K562 (cell line): Measurements from ENCODE around the gene RBM4B. TPM values are rescaled to one million over a fixed set of nuclear protein-coding genes. Genes with fewer than 3 reads are reported as not detected.
A peak's percentile ranks its signal among the peaks of the same experiment; 100 is the strongest.

ENCODE experiments used
- ELF1 ChIP-seq: fragments of 200-800 bp; sonication (Bioruptor generic); IDR thresholded peaks from 2 replicates; pipeline ENCODE4 v1.6.1; 2016; ENCODE audit warnings: missing genetic modification characterization, missing compliant biosample characterization
- FOXP1 ChIP-seq: sonication (generic); formaldehyde crosslinking; IDR thresholded peaks from 2 replicates; pipeline ENCODE4 v1.8.0; 2022; ENCODE audit warnings: mild to moderate bottlenecking, missing genetic modification reagents
- HMGN3 ChIP-seq: IDR thresholded peaks from 2 replicates; pipeline ENCODE4 v1.6.1; 2011; ENCODE audit warnings: borderline replicate concordance, low read depth, mild to moderate bottlenecking, mixed read lengths, low read length; ENCODE audit not compliant: insufficient read length; ENCODE audit errors: extremely low read depth
- KDM1A ChIP-seq, 2 experiments: fragments of 450-650 bp; IDR thresholded peaks; 2 replicates each; pipeline ENCODE4 v1.6.1; 2016; ENCODE audit warnings: mild to moderate bottlenecking in 2 of 2
- MYC ChIP-seq, 2 experiments: fragments of 250-450 bp in 1 of 2; sonication (Bioruptor Pico) in 1 of 2; IDR thresholded peaks; 2 replicates each; pipeline versions ENCODE4 v1.5.1 to v1.6.1; 2012 to 2021; ENCODE audit warnings: low read depth in 2 of 2, borderline replicate concordance in 1 of 2, improper control_type of control experiment in 1 of 2, low read length in 1 of 2, mild to moderate bottlenecking in 1 of 2, moderate library complexity in 1 of 2
- NFRKB ChIP-seq: fragments of 450-650 bp; IDR thresholded peaks from 2 replicates; pipeline ENCODE4 v1.6.1; 2016; ENCODE audit warnings: low read depth
- NRF1 ChIP-seq, 2 experiments: fragments of 450-650 bp; IDR thresholded peaks in 1 of 2; conservative IDR thresholded peaks in 1 of 2; 2 replicates each; pipeline ENCODE4 v1.6.1; 2014; ENCODE audit warnings: mild to moderate bottlenecking in 2 of 2
- POLR2A ChIP-seq: fragments of 450-650 bp; conservative IDR thresholded peaks from 2 replicates; pipeline ENCODE4 v1.6.1; 2016
- SUPT5H ChIP-seq: fragments of 450-650 bp; IDR thresholded peaks from 2 replicates; pipeline ENCODE4 v1.6.1; 2016
- ZNF174 ChIP-seq: fragments of 250-450 bp; sonication (Bioruptor Pico); IDR thresholded peaks from 2 replicates; pipeline ENCODE4 v1.4.0; 2020; ENCODE audit warnings: mild to moderate bottlenecking
- ZNF408 ChIP-seq: fragments of 250-450 bp; sonication (Bioruptor Pico); IDR thresholded peaks from 2 replicates; pipeline ENCODE4 v1.4.0; 2020; ENCODE audit warnings: low read depth, mild to moderate bottlenecking, moderate library complexity
- ZNF561 ChIP-seq: fragments of 450-650 bp; formaldehyde crosslinking; conservative IDR thresholded peaks from 2 replicates; pipeline ENCODE4 v1.4.0; 2020; ENCODE audit warnings: mild to moderate bottlenecking, moderate library complexity
- polyA plus RNA-seq, 8 experiments: library from polyadenylated mRNA; depleted of rRNA in 4 of 8; stranded (reverse) in 5 of 8; unstranded in 3 of 8; fragments of >200 nt; fragmentation: Nextera tagmentation in 2 of 8; fragmentation: Illumina TruSeq in 1 of 8; extraction: Ambion mirVana in 2 of 8; extraction: Trizol in 1 of 8; gene quantifications; 2 replicates each; pipeline versions ENCODE4 v1.2.1 to v1.2.3, GENCODE V29; 2011 to 2014; ENCODE audit warnings: inconsistent platforms in 1 of 8, missing spikeins in 1 of 8
- total RNA-seq, 7 experiments: library from RNA; depleted of rRNA in 6 of 7; stranded (reverse); fragments of >200 nt in 6 of 7; fragmentation: Illumina TruSeq in 2 of 7; extraction: Trizol in 2 of 7; gene quantifications; 2 replicates each; pipeline versions ENCODE4 v1.2.1 to v1.2.3, GENCODE V29; 2011 to 2021; ENCODE audit warnings: low replicate concordance in 1 of 7
- TF ChIP-seq, protein P1 (sequence below): fragments of 450-650 bp; IDR thresholded peaks from 2 replicates; pipeline ENCODE4 v1.6.1; 2016
- TF ChIP-seq, protein P2 (sequence below): fragments of 450-650 bp; IDR thresholded peaks from 2 replicates; pipeline ENCODE4 v1.6.1; 2016; ENCODE audit warnings: low read depth
- TF ChIP-seq, protein P3 (sequence below): fragments of 450-650 bp; formaldehyde crosslinking; conservative IDR thresholded peaks from 2 replicates; pipeline ENCODE4 v1.4.0; 2022; ENCODE audit warnings: mild to moderate bottlenecking, missing genetic modification characterization
- TF ChIP-seq, protein P4 (sequence below): sonication (generic); formaldehyde crosslinking; IDR thresholded peaks from 2 replicates; pipeline ENCODE4 v1.8.1; 2022; ENCODE audit warnings: missing genetic modification reagents

The RBM4B gene
- total and polyA plus RNA-seq, 9 of the 15 experiments (the other 6 are each of a cell fraction or from before 2014, with no cell fraction given) = 14.6 to 39.9 (median 23.3) TPM

DNA sequence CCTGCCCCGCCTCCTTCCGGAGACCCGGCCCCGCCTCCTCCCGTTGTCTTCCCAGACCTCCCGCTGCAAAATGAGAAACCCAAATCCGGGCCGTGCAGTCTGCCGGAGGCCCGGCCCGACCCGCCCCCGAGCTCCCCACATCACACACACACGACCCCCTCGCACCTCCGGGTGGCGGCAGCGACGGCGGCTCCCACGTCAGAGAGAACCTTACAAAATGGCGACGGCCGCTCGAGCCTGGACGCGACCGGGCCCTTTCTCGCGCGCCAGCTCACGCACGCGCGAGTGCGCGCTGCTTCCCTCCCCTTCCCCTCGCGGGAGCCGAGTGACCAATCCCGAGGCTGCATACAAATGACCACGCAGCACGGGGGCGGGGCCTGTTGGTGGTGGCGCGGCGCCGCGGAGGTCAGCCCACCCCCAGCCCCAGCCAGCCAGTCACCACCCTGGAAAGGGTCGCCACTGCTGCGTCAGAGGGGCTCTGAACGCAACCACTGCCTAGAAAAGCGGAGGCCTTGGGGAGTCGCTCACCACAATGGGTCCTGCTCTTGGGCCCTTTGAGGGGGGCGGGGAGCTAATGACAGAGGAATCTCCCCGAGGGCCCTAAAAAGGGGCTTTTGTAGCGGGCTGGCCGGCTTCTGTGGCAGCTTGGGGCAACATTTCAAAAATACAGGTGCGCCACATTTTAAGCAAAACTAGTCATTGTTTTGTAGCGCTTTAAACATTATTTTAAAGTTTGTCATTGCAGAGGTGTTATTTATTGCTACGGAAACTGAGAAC, at the start of gene RBM4B (continued):
- TF ChIP-seq ZNF174 (no peak), POLR2A (peak; percentile 87), FOXP1 (CRISPR knock-in tag) (peak; percentile 82), NRF1 (conservative IDR thresholded peaks at IDR 0.05 in 1 of 2, IDR thresholded peaks at IDR 0.05 in 1 of 2) (peak; percentile 94 to 95), KDM1A (IDR thresholded peaks at IDR 0.05) (no peak), ELF1 (tag) (0 out of 2 replicates have a peak, but pooled peaks have one; percentile 38), ZNF408 (CRISPR knock-in tag) (no peak), NFRKB (peak; percentile 88), ZNF561 (CRISPR knock-in tag) (no peak), HMGN3 (peak; percentile 89), SUPT5H (peak; percentile 88), MYC (IDR thresholded peaks at IDR 0.05; ENCODE audit: low read depth, low read length) (peak; percentile 93), MYC (CRISPR knock-in tag; IDR thresholded peaks at IDR 0.05; ENCODE audit: borderline replicate concordance, low read depth) (no peak)
- TF ChIP-seq, protein P1, sequence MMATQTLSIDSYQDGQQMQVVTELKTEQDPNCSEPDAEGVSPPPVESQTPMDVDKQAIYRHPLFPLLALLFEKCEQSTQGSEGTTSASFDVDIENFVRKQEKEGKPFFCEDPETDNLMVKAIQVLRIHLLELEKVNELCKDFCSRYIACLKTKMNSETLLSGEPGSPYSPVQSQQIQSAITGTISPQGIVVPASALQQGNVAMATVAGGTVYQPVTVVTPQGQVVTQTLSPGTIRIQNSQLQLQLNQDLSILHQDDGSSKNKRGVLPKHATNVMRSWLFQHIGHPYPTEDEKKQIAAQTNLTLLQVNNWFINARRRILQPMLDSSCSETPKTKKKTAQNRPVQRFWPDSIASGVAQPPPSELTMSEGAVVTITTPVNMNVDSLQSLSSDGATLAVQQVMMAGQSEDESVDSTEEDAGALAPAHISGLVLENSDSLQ = 0 out of 2 replicates have a peak, but pooled peaks have one; percentile 4
- TF ChIP-seq, protein P2, sequence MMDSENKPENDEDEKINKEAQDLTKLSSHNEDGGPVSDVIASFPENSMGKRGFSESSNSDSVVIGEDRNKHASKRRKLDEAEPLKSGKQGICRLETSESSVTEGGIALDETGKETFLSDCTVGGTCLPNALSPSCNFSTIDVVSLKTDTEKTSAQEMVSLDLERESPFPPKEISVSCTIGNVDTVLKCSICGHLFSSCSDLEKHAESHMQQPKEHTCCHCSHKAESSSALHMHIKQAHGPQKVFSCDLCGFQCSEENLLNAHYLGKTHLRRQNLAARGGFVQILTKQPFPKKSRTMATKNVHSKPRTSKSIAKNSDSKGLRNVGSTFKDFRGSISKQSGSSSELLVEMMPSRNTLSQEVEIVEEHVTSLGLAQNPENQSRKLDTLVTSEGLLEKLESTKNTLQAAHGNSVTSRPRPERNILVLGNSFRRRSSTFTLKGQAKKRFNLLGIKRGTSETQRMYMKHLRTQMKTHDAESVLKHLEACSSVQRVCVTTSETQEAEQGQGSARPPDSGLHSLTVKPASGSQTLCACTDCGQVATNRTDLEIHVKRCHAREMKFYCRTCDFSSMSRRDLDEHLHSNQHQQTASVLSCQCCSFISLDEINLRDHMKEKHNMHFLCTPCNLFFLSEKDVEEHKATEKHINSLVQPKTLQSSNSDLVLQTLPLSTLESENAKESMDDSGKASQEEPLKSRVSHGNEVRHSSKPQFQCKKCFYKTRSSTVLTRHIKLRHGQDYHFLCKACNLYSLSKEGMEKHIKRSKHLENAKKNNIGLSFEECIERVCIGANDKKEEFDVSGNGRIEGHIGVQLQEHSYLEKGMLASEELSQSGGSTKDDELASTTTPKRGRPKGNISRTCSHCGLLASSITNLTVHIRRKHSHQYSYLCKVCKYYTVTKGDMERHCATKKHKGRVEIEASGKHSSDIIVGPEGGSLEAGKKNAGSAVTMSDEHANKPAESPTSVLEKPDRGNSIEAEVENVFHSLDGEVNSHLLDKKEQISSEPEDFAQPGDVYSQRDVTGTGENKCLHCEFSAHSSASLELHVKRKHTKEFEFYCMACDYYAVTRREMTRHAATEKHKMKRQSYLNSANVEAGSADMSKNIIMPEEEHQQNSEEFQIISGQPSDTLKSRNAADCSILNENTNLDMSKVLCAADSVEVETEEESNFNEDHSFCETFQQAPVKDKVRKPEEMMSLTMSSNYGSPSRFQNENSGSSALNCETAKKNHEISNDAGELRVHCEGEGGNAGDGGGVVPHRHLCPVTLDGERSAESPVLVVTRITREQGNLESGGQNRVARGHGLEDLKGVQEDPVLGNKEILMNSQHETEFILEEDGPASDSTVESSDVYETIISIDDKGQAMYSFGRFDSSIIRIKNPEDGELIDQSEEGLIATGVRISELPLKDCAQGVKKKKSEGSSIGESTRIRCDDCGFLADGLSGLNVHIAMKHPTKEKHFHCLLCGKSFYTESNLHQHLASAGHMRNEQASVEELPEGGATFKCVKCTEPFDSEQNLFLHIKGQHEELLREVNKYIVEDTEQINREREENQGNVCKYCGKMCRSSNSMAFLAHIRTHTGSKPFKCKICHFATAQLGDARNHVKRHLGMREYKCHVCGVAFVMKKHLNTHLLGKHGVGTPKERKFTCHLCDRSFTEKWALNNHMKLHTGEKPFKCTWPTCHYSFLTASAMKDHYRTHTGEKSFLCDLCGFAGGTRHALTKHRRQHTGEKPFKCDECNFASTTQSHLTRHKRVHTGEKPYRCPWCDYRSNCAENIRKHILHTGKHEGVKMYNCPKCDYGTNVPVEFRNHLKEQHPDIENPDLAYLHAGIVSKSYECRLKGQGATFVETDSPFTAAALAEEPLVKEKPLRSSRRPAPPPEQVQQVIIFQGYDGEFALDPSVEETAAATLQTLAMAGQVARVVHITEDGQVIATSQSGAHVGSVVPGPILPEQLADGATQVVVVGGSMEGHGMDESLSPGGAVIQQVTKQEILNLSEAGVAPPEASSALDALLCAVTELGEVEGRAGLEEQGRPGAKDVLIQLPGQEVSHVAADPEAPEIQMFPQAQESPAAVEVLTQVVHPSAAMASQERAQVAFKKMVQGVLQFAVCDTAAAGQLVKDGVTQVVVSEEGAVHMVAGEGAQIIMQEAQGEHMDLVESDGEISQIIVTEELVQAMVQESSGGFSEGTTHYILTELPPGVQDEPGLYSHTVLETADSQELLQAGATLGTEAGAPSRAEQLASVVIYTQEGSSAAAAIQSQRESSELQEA = no peak
- TF ChIP-seq, protein P3, sequence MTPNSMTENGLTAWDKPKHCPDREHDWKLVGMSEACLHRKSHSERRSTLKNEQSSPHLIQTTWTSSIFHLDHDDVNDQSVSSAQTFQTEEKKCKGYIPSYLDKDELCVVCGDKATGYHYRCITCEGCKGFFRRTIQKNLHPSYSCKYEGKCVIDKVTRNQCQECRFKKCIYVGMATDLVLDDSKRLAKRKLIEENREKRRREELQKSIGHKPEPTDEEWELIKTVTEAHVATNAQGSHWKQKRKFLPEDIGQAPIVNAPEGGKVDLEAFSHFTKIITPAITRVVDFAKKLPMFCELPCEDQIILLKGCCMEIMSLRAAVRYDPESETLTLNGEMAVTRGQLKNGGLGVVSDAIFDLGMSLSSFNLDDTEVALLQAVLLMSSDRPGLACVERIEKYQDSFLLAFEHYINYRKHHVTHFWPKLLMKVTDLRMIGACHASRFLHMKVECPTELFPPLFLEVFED = 0 out of 2 replicates have a peak, but pooled peaks have one; percentile 33
- TF ChIP-seq, protein P4, sequence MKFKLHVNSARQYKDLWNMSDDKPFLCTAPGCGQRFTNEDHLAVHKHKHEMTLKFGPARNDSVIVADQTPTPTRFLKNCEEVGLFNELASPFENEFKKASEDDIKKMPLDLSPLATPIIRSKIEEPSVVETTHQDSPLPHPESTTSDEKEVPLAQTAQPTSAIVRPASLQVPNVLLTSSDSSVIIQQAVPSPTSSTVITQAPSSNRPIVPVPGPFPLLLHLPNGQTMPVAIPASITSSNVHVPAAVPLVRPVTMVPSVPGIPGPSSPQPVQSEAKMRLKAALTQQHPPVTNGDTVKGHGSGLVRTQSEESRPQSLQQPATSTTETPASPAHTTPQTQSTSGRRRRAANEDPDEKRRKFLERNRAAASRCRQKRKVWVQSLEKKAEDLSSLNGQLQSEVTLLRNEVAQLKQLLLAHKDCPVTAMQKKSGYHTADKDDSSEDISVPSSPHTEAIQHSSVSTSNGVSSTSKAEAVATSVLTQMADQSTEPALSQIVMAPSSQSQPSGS (CRISPR knock-in tag) = no peak
